PFSK-1 (cell line): ENCODE measurements around the gene SASH1.

Source experiments
- FOXP2 ChIP-seq: optimal IDR thresholded peaks from 2 replicates; pipeline ENCODE3; 2011; ENCODE audit warnings: borderline replicate concordance, control low read depth, inconsistent platforms; ENCODE audit not compliant: insufficient read depth; ENCODE audit errors: extremely low read length, extremely low read depth
- POLR2AphosphoS5 ChIP-seq: IDR thresholded peaks from 2 replicates; pipeline ENCODE4 v1.6.1; 2012; ENCODE audit warnings: low read depth, mild to moderate bottlenecking, control low read depth, low read length, moderate library complexity
- REST ChIP-seq, 2 experiments: IDR thresholded peaks; 2 replicates each; pipeline versions ENCODE4 v1.6.1 to v1.8.0; 2011 to 2012; ENCODE audit warnings: low read depth in 2 of 2, low read length in 2 of 2, control low read depth in 1 of 2, inconsistent platforms in 1 of 2, mild to moderate bottlenecking in 1 of 2, moderate library complexity in 1 of 2; ENCODE audit not compliant: insufficient read depth in 1 of 2
- SIN3A ChIP-seq: IDR thresholded peaks from 2 replicates; pipeline ENCODE4 v1.6.1; 2012; ENCODE audit warnings: mild to moderate bottlenecking, low read length, moderate library complexity, borderline replicate concordance; ENCODE audit not compliant: insufficient read depth
- TAF1 ChIP-seq: IDR thresholded peaks from 2 replicates; pipeline ENCODE4 v1.6.1; 2012; ENCODE audit warnings: low read length, control low read depth, borderline replicate concordance; ENCODE audit not compliant: insufficient read depth

The SASH1 gene

DNA sequence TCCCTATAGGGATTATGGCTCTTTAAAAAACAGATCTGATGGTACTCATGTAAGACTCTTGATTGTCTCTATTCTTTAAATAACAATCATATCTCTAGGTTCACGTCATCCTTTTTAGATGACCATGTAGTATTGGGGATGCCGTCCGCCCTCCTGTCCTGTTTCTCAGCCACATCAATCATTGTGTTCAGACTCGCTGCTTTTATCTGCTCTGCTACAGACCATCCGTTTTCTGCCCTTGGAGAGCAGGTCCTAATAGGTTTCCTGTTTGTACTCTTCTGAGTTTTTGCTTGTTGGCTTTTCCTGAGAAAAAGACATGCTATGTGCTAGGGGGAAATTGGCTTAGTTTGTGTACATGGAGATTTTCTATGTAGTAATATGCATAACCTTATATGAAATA lies 76.8 kb downstream of the SASH1 start:
- no peak for TF ChIP-seq SIN3A
- no peak for TF ChIP-seq TAF1
- no peak for TF ChIP-seq FOXP2

DNA sequence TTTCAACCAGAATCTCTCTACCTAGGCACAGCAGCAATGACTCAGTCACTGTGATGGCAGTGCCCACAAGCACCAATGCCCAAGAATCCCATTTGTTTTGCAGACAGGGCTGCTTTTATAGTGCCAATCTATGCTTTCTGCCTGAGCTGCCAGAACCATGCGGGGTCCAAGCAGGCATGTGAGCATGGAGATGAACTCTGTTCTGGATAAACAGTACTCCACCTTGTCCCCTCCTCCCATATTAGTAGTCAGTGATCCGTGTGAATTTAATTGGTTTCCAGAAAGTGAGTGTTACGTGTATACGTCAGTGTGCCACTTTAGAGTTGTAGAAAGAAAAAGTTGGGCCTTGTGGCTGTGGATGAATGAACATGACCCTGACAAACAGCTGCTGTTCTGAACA lies 79.4 kb downstream of the SASH1 start:
- TF ChIP-seq FOXP2 (no peak), REST (IDR thresholded peaks at IDR 0.05; ENCODE audit: insufficient read depth in 1 of 2, low read depth in 2 of 2, low read length in 2 of 2) (no peak), TAF1 (no peak), SIN3A (no peak), POLR2AphosphoS5 (no peak)

- TF ChIP-seq POLR2AphosphoS5 (no peak), REST (IDR thresholded peaks at IDR 0.05; ENCODE audit: insufficient read depth in 1 of 2, low read depth in 2 of 2, low read length in 2 of 2) (no peak), TAF1 (no peak), SIN3A (no peak), FOXP2 (no peak)
These were observed 80.5 kb downstream of the SASH1 start for GRCh38 chr6:148423133-148423532.

DNA sequence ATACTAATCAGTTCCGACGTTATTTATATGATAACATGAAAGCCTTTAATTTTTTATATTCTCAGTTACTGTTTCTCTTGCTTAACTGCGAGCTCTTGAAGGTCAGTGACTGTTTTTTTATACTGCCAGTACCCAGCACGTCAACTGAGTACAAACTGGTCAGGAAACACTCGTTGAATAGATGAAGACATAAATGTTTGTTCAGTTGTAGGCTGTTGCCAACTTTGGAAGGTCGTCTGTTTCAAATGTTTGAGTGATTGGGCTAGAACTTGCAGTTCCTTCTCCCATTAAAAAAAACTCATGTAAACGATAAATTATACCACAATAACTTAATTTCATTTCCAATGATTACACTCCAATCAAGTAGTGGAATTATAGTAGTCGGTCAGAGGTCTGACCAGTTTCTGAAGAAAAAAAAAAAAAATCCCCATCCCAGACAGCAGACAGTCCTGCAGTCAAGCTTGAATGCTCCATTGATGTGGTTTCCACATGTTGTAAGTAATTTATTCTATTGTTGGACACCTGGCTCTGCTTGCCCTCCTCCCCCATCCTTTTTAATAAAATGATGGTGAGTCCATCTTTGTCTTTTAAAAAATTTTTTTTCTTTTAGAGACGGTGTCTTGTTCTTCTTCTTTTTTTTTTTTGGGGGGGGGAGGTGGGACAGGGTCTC lies 81.1 kb downstream of the SASH1 start:
- TF ChIP-seq SIN3A, result no peak

DNA sequence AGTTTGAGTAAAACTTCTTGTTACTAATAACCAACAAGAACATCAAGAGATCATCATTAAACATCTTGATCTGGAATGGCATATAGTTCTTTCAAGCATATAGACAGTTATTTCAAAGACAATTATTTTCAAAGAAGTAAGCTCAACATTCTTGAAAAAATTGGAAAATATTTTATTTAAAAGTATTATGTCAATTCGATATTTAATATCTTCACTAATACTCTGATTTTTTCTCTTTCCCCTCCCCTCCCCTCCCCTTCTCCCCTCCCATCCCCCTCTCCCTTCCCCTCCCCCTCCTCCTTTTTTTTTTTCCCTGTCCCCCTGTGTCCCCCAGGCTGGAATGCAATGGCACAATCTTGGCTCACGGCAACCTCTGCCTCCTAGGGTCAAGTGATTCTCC lies 82.8 kb downstream of the SASH1 start:
- no peak for TF ChIP-seq REST (IDR thresholded peaks at IDR 0.05; ENCODE audit: insufficient read depth in 1 of 2, low read depth in 2 of 2, low read length in 2 of 2)
- TF ChIP-seq SIN3A, result no peak
- TF ChIP-seq FOXP2, result no peak
- TF ChIP-seq TAF1, result no peak
- TF ChIP-seq POLR2AphosphoS5, result no peak

DNA sequence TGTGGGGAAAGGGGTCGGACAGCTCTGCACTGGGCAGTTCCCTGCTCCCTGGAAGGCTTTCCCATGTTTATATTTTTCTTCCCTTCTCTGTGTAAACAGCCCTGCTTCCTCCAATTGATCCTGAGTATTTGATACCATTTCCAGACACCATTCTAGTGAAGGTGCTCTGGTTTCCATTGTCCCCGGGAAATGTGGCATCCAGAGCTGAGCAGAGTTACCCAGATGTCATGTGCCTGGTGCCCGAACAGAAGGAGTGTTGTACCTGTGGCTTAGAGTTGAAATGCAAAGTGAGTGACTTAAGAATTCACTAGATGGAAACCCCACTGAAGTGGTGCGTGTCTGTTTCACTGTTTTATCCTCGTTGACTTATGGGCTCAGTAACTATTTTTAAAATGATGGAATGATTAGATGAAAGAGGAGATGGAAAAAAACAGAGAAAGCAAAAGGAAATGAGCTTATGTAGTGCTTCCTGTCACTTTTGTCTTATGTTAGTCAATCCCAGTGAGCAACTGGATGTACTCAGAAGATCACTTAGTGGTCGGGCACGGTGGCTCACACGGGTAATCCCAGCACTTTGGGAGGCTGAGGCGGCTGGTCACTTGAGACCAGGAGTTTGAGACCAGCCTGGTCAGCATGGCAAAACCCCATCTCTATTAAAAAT lies 83.8 kb downstream of the SASH1 start:
- TF ChIP-seq POLR2AphosphoS5, result no peak
- TF ChIP-seq TAF1, result no peak
- TF ChIP-seq REST (IDR thresholded peaks at IDR 0.05; ENCODE audit: insufficient read depth in 1 of 2, low read depth in 2 of 2, low read length in 2 of 2), result no peak
- TF ChIP-seq SIN3A, result no peak
- TF ChIP-seq FOXP2, result no peak
